Measurements from ENCODE around the gene RALBP1. TPM values are rescaled to one million over a fixed set of nuclear protein-coding genes. Genes with fewer than 3 reads are reported as not detected.

The RALBP1 gene
- polyA plus RNA-seq, 1 donor from 2014 or later: 30.0 TPM

DNA sequence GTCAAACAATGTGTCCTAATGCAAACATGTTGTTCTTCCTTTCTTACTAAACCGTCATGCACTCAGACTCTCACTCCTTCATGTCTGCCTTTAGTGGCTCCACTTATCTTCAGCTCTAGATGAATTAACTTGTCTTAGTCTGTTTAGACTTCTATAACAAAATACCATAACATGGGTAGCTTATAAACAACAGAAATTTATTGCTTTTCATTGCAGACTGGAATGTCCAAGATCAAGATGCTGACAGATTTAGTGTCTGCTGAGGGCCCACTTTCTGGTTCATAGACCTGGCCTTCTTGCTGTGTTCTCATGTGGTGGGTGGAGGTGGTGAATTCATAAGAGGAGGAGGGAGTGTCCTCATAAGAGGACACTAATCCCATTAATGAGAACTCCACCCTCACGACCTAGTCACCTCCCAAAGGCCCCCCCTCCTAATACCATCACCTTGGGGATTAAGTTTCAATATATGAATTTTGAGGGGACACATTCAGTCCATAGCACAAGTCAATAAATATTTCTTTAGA, 32.3 kb downstream of the RALBP1 start:
- H3F3A ChIP-seq (ENCODE audit: insufficient read depth, low read length, poor library complexity, severe bottlenecking): no peaks in the 10 kb centered on the region
- H3K4me3 ChIP-seq (ENCODE audit: low read length): no peak overlapping the region
- H3K9me3 ChIP-seq (ENCODE audit: low read length): no peaks in the 10 kb centered on the region
- H3K79me2 ChIP-seq (replicated peaks; ENCODE audit: insufficient read depth, low read length): peaks cover 15% of the 10 kb centered on the region
- no peak overlapping the region for H2AFZ ChIP-seq (ENCODE audit: low read depth, low read length)
- no peaks in the 10 kb centered on the region for H3K36me3 ChIP-seq (ENCODE audit: insufficient read depth, low read length)
- no peaks in the 10 kb centered on the region for H3K27me3 ChIP-seq (ENCODE audit: insufficient read depth, low read depth, low read length)
- TF ChIP-seq MXI1 (conservative IDR thresholded peaks at IDR 0.05; ENCODE audit: poor library complexity, severe bottlenecking): no peak
- TF ChIP-seq, protein P1, sequence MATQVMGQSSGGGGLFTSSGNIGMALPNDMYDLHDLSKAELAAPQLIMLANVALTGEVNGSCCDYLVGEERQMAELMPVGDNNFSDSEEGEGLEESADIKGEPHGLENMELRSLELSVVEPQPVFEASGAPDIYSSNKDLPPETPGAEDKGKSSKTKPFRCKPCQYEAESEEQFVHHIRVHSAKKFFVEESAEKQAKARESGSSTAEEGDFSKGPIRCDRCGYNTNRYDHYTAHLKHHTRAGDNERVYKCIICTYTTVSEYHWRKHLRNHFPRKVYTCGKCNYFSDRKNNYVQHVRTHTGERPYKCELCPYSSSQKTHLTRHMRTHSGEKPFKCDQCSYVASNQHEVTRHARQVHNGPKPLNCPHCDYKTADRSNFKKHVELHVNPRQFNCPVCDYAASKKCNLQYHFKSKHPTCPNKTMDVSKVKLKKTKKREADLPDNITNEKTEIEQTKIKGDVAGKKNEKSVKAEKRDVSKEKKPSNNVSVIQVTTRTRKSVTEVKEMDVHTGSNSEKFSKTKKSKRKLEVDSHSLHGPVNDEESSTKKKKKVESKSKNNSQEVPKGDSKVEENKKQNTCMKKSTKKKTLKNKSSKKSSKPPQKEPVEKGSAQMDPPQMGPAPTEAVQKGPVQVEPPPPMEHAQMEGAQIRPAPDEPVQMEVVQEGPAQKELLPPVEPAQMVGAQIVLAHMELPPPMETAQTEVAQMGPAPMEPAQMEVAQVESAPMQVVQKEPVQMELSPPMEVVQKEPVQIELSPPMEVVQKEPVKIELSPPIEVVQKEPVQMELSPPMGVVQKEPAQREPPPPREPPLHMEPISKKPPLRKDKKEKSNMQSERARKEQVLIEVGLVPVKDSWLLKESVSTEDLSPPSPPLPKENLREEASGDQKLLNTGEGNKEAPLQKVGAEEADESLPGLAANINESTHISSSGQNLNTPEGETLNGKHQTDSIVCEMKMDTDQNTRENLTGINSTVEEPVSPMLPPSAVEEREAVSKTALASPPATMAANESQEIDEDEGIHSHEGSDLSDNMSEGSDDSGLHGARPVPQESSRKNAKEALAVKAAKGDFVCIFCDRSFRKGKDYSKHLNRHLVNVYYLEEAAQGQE (IDR thresholded peaks at IDR 0.05; ENCODE audit: borderline replicate concordance): no peak
- no peak for TF ChIP-seq SMC3 (conservative IDR thresholded peaks at IDR 0.05; ENCODE audit: poor library complexity)
- TF ChIP-seq EP300 (conservative IDR thresholded peaks at IDR 0.05; ENCODE audit: poor library complexity, severe bottlenecking): no peak
- H3K9me2 ChIP-seq (ENCODE audit: insufficient read depth, low read length): no peaks in the 10 kb centered on the region
- H3K4me2 ChIP-seq (ENCODE audit: low read length): no peak overlapping the region
- H4K20me1 ChIP-seq (ENCODE audit: insufficient read depth): no peaks in the 10 kb centered on the region
- no peak overlapping the region for H3K27ac ChIP-seq (ENCODE audit: low read length)
- H3K9ac ChIP-seq (ENCODE audit: low read length): no peak overlapping the region

DNA sequence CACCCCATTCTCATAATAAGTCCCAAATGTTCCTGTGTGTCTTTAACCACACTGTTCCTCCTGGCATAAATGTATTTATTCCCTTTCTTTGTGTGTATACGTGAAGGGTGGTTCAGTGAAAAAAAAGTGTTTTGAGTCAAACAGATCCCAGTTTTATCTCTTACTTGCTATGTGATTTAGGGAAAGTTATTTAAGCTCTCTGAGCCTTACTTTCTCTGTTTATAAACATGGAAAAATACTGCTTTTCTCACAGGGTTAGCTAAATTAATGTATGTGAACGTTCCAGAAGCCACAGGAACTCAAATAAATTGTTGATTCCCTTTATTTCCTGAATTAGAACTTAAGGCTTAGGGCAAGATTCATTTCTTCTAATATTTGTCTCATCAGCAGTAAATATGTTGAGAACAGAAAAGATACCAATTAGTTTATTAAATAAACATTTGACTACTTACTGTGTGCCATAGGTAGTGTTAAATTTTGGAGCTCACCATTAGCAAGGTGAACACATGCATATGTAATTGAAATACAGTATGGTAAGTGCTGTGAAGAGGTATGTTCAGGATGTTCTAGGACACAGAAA, 33.2 kb downstream of the RALBP1 start:
- H3K9me2 ChIP-seq (ENCODE audit: insufficient read depth, low read length): no peaks in the 10 kb centered on the region
- no peak for TF ChIP-seq TAF1 (IDR thresholded peaks at IDR 0.05; ENCODE audit: low read depth)
- TF ChIP-seq SMC3 (conservative IDR thresholded peaks at IDR 0.05; ENCODE audit: poor library complexity): no peak
- TF ChIP-seq, protein P1 (IDR thresholded peaks at IDR 0.05; ENCODE audit: borderline replicate concordance): no peak
- TF ChIP-seq, protein P2, sequence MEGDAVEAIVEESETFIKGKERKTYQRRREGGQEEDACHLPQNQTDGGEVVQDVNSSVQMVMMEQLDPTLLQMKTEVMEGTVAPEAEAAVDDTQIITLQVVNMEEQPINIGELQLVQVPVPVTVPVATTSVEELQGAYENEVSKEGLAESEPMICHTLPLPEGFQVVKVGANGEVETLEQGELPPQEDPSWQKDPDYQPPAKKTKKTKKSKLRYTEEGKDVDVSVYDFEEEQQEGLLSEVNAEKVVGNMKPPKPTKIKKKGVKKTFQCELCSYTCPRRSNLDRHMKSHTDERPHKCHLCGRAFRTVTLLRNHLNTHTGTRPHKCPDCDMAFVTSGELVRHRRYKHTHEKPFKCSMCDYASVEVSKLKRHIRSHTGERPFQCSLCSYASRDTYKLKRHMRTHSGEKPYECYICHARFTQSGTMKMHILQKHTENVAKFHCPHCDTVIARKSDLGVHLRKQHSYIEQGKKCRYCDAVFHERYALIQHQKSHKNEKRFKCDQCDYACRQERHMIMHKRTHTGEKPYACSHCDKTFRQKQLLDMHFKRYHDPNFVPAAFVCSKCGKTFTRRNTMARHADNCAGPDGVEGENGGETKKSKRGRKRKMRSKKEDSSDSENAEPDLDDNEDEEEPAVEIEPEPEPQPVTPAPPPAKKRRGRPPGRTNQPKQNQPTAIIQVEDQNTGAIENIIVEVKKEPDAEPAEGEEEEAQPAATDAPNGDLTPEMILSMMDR (IDR thresholded peaks at IDR 0.05; ENCODE audit: poor library complexity, severe bottlenecking): no peak
- TF ChIP-seq POLR2AphosphoS5 (IDR thresholded peaks at IDR 0.05): no peak
- no peak for TF ChIP-seq EZH2 (IDR thresholded peaks at IDR 0.05; ENCODE audit: borderline replicate concordance, insufficient read depth, low read length, poor library complexity, severe bottlenecking)
- TF ChIP-seq EP300 (conservative IDR thresholded peaks at IDR 0.05; ENCODE audit: poor library complexity, severe bottlenecking): no peak
- TF ChIP-seq RAD21 (conservative IDR thresholded peaks at IDR 0.05): no peak
- TF ChIP-seq MXI1 (conservative IDR thresholded peaks at IDR 0.05; ENCODE audit: poor library complexity, severe bottlenecking): no peak
- H3K27ac ChIP-seq (ENCODE audit: low read length): no peak overlapping the region
- peaks cover 15% of the 10 kb centered on the region for H3K79me2 ChIP-seq (replicated peaks; ENCODE audit: insufficient read depth, low read length)
- H3K27me3 ChIP-seq (ENCODE audit: insufficient read depth, low read depth, low read length): no peaks in the 10 kb centered on the region
- no peak overlapping the region for H3K4me2 ChIP-seq (ENCODE audit: low read length)
- no peak overlapping the region for H2AFZ ChIP-seq (ENCODE audit: low read depth, low read length)
- H3K9me3 ChIP-seq (ENCODE audit: low read length): no peaks in the 10 kb centered on the region
- H4K20me1 ChIP-seq (ENCODE audit: insufficient read depth): no peaks in the 10 kb centered on the region
- H3K4me3 ChIP-seq (ENCODE audit: low read length): no peak overlapping the region
- H3K36me3 ChIP-seq (ENCODE audit: insufficient read depth, low read length): no peaks in the 10 kb centered on the region
- H3F3A ChIP-seq (ENCODE audit: insufficient read depth, low read length, poor library complexity, severe bottlenecking): no peaks in the 10 kb centered on the region
- H3K9ac ChIP-seq (ENCODE audit: low read length): no peak overlapping the region
